ENCODE results near the gene CST9L. TPM values are rescaled to one million over a fixed set of nuclear protein-coding genes. Genes with fewer than 3 reads are reported as not detected.
"Not testable (repeated sequence)": the region's sequence is repeated elsewhere in the genome, so short reads cannot be mapped to it uniquely, and the experiment has no call there.

The CST9L gene
- total and polyA plus RNA-seq, 4 donors, result not detected

- DNase-seq (ENCODE audit: low spot score), result no peak
- TF ChIP-seq TAF1 (conservative IDR thresholded peaks at IDR 0.05), result no peak
- TF ChIP-seq, protein P1, sequence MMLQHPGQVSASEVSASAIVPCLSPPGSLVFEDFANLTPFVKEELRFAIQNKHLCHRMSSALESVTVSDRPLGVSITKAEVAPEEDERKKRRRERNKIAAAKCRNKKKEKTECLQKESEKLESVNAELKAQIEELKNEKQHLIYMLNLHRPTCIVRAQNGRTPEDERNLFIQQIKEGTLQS (IDR thresholded peaks at IDR 0.05), result no peak
- TF ChIP-seq FOXA1 (IDR thresholded peaks at IDR 0.05), result no peak
- TF ChIP-seq FOXA2 (IDR thresholded peaks at IDR 0.05), result no peak
- no peak for TF ChIP-seq GABPA (IDR thresholded peaks at IDR 0.05 in 1 of 2, conservative IDR thresholded peaks at IDR 0.05 in 1 of 2)
- TF ChIP-seq EGR1 (IDR thresholded peaks at IDR 0.05; ENCODE audit: low read depth in 2 of 2), result no peak
- no peak for TF ChIP-seq SP1 (IDR thresholded peaks at IDR 0.05)
- TF ChIP-seq HNF4A (conservative IDR thresholded peaks at IDR 0.05), result no peak
- TF ChIP-seq, protein P2, sequence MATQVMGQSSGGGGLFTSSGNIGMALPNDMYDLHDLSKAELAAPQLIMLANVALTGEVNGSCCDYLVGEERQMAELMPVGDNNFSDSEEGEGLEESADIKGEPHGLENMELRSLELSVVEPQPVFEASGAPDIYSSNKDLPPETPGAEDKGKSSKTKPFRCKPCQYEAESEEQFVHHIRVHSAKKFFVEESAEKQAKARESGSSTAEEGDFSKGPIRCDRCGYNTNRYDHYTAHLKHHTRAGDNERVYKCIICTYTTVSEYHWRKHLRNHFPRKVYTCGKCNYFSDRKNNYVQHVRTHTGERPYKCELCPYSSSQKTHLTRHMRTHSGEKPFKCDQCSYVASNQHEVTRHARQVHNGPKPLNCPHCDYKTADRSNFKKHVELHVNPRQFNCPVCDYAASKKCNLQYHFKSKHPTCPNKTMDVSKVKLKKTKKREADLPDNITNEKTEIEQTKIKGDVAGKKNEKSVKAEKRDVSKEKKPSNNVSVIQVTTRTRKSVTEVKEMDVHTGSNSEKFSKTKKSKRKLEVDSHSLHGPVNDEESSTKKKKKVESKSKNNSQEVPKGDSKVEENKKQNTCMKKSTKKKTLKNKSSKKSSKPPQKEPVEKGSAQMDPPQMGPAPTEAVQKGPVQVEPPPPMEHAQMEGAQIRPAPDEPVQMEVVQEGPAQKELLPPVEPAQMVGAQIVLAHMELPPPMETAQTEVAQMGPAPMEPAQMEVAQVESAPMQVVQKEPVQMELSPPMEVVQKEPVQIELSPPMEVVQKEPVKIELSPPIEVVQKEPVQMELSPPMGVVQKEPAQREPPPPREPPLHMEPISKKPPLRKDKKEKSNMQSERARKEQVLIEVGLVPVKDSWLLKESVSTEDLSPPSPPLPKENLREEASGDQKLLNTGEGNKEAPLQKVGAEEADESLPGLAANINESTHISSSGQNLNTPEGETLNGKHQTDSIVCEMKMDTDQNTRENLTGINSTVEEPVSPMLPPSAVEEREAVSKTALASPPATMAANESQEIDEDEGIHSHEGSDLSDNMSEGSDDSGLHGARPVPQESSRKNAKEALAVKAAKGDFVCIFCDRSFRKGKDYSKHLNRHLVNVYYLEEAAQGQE (IDR thresholded peaks at IDR 0.05), result no peak
- TF ChIP-seq CTCF (IDR thresholded peaks at IDR 0.05; ENCODE audit: low read depth, low read length, missing input control), result no peak
- no peak for TF ChIP-seq HNF4G (IDR thresholded peaks at IDR 0.05)
- no peak for TF ChIP-seq YY1 (IDR thresholded peaks at IDR 0.05)
- H3K9me3 ChIP-seq (ENCODE audit: control insufficient read depth in 4 of 4, low read length in 3 of 4), result no peaks in the 10 kb centered on the region
- no peak overlapping the region for H3K4me3 ChIP-seq (ENCODE audit: low read depth in 1 of 3, low read length in 3 of 3)
- peaks cover 0 to 2% (median 0%) of the 10 kb centered on the region in 4 donors for H3K27me3 ChIP-seq (ENCODE audit: control insufficient read depth in 4 of 4, insufficient read depth in 4 of 4, low read length in 3 of 4)
- H3K4me1 ChIP-seq (ENCODE audit: control insufficient read depth in 4 of 4, insufficient read depth in 4 of 4, low read length in 3 of 4), result no peaks in the 10 kb centered on the region
- H3K36me3 ChIP-seq (ENCODE audit: control insufficient read depth in 4 of 4, insufficient read depth in 3 of 4, low read depth in 1 of 4, low read length in 3 of 4), result no peaks in the 10 kb centered on the region
- no peak overlapping the region for H3K27ac ChIP-seq (ENCODE audit: low read depth in 1 of 2, low read length in 2 of 2)
- WGBS, result 89% methylated on average over 1 of the region's 1 CpG
- no peak overlapping the region for H3K9ac ChIP-seq (ENCODE audit: low read depth in 1 of 2, low read length in 2 of 2)
These were observed 14.0 kb upstream of the CST9L start for GRCh38 chr20:23582293-23582692.

DNA sequence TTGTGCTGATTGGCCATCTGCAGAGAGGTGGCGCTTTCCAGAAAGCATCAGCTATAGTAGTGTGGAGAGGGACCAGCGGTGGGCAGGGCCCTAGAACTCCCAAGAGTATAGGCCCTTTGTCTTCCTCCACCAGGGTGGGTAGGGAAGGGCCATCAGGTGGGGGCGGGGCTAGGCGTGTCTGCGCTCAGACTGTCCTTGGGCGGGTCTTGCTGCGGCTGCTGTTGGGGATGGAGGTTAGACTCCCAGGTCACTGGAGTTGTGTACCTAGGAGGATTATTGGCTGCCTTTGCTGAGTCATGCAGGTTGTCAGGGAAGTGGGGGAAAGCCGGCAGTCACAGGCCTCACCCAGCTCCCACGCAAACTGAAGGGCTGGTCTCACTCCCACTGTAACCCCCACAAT lies 13.5 kb upstream of the CST9L start:
- not testable (repeated sequence) for H3K27ac ChIP-seq (ENCODE audit: low read depth in 1 of 2, low read length in 2 of 2); H3K9ac ChIP-seq (ENCODE audit: low read depth in 1 of 2, low read length in 2 of 2); H3K27me3 ChIP-seq (ENCODE audit: control insufficient read depth in 4 of 4, insufficient read depth in 4 of 4, low read length in 3 of 4); DNase-seq (ENCODE audit: low spot score); H3K4me1 ChIP-seq (ENCODE audit: control insufficient read depth in 4 of 4, insufficient read depth in 4 of 4, low read length in 3 of 4); H3K36me3 ChIP-seq (ENCODE audit: control insufficient read depth in 4 of 4, insufficient read depth in 3 of 4, low read depth in 1 of 4, low read length in 3 of 4); H3K9me3 ChIP-seq (ENCODE audit: control insufficient read depth in 4 of 4, low read length in 3 of 4); H3K4me3 ChIP-seq (ENCODE audit: low read depth in 1 of 3, low read length in 3 of 3)
- WGBS, result 79% methylated on average over 9 of the region's 9 CpGs

- no peak for DNase-seq (ENCODE audit: low spot score)
- no peak overlapping the region for H3K4me3 ChIP-seq (ENCODE audit: low read depth in 1 of 3, low read length in 3 of 3)
These were observed 6.7 kb upstream of the CST9L start for GRCh38 chr20:23574977-23575376.

More at GRCh38 chr20:23574977-23575376, 6.7 kb upstream of the CST9L start:
- Histone ChIP-seq H3K27me3 (ENCODE audit: control insufficient read depth in 4 of 4, insufficient read depth in 4 of 4, low read length in 3 of 4) (no peaks in the 10 kb centered on the region), H3K4me1 (ENCODE audit: control insufficient read depth in 4 of 4, insufficient read depth in 4 of 4, low read length in 3 of 4) (peaks cover 0 to 8% (median 4%) of the 10 kb centered on the region in 4 donors), H3K36me3 (ENCODE audit: control insufficient read depth in 4 of 4, insufficient read depth in 3 of 4, low read depth in 1 of 4, low read length in 3 of 4) (no peaks in the 10 kb centered on the region), H3K9ac (ENCODE audit: low read depth in 1 of 2, low read length in 2 of 2) (no peak overlapping the region), H3K9me3 (ENCODE audit: control insufficient read depth in 4 of 4, low read length in 3 of 4) (no peaks in the 10 kb centered on the region), H3K27ac (ENCODE audit: low read depth in 1 of 2, low read length in 2 of 2) (no peak overlapping the region)
- TF ChIP-seq NR2F2 (IDR thresholded peaks at IDR 0.05), result no peak
- TF ChIP-seq FOXA2 (IDR thresholded peaks at IDR 0.05), result no peak
- TF ChIP-seq GABPA (IDR thresholded peaks at IDR 0.05 in 1 of 2, conservative IDR thresholded peaks at IDR 0.05 in 1 of 2), result no peak
- no peak for TF ChIP-seq YY1 (IDR thresholded peaks at IDR 0.05)
- TF ChIP-seq, protein P1 (IDR thresholded peaks at IDR 0.05), result no peak
- no peak for TF ChIP-seq RAD21 (IDR thresholded peaks at IDR 0.05)
- no peak for TF ChIP-seq FOXA1 (IDR thresholded peaks at IDR 0.05)
- TF ChIP-seq JUND (IDR thresholded peaks at IDR 0.05), result no peak
- TF ChIP-seq, protein P3, sequence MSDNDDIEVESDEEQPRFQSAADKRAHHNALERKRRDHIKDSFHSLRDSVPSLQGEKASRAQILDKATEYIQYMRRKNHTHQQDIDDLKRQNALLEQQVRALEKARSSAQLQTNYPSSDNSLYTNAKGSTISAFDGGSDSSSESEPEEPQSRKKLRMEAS (IDR thresholded peaks at IDR 0.05), result no peak
- no peak for TF ChIP-seq HNF4G (IDR thresholded peaks at IDR 0.05)
- no peak for TF ChIP-seq TAF1 (conservative IDR thresholded peaks at IDR 0.05)
- TF ChIP-seq SP1 (IDR thresholded peaks at IDR 0.05), result no peak

All from liver (tissue), 9 donors.